ENCODE measurements around the gene YBEY.

The YBEY gene

DNA sequence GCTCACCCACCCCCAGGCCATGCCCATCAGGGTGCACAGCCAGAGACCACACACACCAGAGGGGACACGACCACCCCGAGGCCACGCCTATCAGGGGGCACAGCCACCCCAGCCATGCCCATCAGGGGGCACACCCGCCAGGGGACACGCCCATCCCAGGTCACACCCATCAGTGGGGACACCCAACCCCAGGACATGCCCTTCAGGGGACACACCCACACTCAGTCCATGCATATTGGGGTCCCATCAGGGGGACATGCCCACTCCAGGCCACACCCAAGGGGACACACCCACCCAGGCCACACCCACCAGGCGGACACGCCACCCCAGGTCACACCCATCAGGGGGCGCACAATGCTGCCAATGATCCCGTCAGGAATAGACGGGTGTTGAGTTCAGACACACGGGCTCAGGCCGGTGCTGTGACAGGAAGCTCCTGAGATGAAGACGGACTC, 21.4 kb upstream of the YBEY start:
- no peak for DNase-seq (ENCODE audit: low read depth)

DNA sequence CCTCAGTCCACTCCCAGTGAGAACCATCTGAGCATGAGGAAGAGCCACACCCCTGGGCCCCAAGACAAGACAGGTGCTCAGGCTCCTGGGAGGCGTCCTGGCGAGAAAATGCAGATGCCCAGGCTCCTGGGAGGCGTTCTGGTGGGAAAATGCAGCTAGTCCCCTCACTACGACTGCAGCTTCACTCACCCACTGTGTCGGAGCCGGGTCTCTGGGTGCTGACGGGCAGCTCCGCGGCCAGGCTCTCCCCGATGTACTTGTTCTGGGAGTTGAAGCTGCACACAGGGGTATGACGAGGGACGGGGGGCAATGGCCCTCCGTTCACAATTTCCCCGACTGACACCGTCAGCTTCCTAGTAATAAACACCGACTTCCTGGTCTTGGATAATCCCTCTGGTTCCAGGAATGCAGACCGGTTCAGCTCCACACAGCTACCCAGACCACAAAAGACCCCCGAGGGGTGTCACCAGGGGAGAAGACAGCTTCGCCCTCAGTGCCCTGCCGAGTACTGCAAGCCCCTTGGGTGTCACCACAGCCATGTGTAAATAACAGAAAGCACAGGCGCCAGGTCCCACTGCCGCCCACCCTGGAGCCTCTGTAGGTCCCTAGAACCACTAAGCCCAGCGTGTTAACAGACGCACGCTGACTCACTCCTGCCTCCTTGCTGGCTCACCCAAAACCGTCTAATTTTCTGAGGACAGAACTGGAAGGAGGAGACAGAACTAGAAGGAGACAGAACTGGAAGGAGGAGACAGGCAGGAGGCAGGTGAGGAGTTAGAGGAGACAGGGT, 20.2 kb upstream of the YBEY start:
- DNase-seq (ENCODE audit: low read depth), result no peak

DNA sequence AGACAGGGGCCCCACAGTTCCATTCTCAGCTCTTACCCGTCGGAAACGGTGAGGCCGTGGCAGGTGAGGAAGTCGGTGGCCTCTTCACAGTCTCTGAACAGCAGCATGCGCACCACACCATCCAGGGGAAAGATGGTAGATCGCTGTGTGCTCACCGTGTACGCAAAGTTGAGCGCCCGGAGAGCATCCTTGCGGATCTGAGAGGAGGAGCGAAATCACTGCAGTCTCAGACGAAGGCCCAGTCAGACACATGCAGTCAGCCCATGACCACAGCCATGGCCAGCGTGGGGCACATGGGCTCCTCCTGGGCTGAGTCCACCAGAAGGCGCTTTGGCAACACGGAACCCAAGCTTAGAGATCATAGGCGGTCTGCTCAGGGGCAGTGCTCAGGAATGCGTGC, 19.2 kb upstream of the YBEY start:
- DNase-seq (ENCODE audit: low read depth), result no peak

DNA sequence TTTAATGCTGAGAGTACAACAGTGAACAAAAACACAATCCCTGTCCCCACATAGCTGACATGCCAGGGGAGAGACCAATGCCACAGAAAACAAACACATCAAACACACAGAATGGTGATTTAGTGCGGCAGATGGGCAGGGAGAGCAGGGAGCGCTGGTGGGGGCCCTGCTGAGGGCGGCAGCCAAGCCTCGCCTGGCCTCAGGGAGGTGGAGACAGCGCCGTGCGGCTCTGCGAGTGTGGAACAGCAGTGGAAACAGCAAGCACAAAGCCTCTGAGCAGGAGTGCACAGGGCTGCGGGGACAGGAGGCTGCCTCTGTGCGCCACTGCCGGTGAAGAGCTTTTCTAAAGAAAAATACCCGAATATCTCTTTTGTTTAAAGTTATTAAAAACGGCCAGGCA, 17.8 kb upstream of the YBEY start:
- no peak for DNase-seq (ENCODE audit: low read depth)

DNA sequence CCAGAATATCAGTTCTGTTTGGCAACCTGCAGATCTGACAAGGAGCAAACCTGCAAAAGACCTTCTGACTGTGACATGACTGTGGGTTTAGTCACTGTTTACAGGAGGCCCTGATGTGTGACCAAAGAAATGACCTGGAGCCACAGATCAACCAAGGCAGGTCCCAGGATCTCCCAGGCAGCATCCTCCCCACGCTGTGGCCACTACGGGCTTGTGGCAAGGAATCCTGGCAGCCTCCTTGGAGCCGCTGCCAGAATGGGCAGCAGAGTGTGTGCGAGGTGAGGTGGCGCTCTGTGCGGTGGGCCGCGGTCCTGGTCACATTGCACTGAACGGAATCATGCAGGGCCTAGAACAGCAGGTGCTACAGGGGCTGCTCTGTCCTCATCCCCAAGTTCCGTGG, 16.7 kb upstream of the YBEY start:
- DNase-seq (ENCODE audit: low read depth), result no peak

DNA sequence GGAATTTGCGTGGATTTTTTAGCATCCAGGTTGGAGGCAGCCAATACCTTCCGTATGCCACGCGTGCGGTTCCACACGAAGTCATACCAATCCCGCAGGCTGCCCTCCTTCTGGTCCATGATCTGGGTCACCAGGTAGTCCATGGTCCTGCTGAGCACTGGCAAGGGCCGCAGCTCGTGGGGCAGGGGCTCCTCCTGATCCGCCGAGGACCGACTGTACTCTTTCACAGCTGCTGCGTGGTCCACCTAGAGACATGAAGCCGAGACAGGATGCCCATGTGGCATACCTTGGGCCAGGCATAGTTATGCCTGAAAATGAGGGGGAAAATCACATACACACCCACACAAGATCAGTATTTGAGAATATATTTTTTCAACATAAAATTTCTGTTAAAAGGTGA, 12.8 kb upstream of the YBEY start:
- DNase-seq (ENCODE audit: low read depth), result no peak

DNA sequence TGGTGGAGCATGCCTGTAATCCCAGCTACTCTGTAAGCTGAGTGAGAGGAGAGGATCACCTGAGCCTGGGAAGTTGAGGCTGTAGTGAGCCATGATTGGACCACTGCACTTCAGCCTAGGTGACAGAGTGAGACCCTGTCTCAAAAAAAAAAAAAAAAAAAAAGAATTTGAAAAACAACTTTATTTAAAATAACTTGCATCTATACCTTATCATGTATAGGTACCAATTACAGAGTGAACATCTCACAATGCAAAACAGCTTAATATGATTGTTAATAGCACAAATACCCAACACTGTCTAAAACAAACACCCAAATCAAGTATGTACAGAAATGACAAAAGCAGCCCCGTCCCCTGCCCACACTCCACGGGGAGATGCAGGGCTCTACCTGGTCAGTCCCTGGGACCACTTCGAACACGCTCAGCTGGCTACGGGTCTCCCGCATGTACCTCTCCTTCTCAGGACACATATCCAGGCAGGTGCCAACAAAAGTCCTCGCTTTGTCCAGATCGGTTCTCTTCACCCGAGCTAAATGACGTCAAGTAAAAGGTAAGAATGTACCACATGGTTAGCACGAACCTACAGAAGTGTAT, 11.2 kb upstream of the YBEY start:
- DNase-seq (ENCODE audit: low read depth), result no peak

DNA sequence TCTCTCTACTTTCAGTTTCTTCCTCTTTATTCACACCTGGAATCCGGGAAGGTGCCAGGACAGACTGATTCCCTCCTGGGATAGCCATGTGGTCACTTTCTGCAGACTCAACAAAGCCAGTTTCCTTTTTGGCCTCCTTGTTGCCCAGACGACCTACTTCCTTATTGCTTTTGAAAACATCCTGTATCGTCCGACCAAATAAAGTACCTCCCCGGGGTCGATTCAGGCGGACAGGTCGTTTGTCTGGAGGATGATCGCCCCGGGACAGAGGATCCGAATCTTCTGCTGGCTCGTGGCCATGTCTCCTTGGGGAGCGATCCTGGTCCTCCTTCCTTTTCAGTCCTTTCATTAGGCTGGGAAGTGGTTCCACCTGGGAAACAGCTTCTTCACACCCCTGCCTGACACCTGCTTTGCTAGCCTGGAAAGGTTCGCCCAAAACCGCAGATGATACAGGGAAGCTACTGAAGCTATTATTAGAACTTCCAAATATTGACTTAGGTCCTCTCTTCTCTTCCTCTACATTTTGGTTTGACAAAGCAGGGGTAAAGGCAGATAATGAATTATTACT, 2.0 kb upstream of the YBEY start:
- no peak for DNase-seq (ENCODE audit: low read depth)

DNA sequence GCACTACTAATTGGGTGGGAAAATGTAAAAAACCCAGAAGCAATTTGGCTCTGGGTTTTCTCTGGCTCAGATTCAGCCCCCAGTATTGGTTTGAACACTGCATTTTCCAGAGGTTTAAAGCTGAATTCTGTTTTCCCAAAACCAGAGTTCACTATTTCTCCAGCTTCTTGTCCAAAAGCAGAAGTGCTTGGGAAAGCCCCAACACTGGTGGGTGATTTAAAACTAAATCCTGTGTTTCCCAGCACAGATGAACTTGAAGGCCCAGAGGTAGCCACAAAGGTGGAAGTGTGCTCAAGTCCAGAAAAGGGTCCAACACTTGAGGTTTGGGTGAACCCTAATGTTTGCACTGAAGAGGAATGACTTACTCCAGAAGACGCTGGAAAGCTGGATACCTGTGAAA, 1.4 kb upstream of the YBEY start:
- no peak for DNase-seq (ENCODE audit: low read depth)

DNA sequence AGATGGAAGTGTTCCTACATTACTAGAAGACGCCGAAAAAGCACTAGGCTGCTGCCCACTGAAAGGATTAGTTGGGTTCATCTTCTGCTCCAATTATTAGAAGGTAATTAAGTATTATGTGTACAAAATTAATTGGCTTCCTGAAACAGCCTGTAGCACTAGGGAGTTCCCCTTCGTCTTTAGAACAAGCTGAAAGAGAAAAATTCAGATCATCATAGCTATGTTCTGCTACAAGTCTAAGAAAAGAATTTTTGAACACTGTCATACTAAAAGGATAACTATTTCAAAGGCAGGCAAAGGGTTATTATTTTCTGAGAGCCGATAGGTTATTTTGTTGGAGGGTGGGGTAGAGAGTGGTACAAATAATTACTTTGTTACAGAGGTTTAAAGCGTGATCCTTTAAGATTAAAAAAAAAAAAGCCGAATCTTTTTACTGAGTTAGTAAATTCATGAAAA, 908 bp upstream of the YBEY start, which contains the start of gene MCM3AP:
MCM3AP (minus strand) TSS at position 406 of the 456 bp plus-strand sequence; CDS start at position 81, 325 bp downstream.
- no peak for DNase-seq (ENCODE audit: low read depth)

DNA sequence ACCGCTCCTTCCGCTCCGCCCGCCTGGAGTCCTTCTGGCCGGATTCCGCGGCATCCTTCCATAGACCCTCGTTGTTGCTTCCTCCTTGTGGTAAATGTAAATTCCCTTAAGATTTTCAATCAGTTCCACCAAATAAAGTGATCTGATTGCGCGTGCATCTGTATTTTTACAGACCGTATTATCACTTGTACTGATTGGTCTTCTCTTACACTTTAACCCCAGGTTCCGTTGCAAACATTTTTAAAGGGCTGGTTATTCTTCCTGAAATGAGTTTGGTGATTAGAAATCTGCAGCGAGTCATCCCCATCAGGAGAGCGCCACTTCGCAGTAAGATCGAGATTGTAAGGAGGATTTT, 483 bp downstream of the YBEY start:
- no peak for DNase-seq (ENCODE audit: low read depth)

DNA sequence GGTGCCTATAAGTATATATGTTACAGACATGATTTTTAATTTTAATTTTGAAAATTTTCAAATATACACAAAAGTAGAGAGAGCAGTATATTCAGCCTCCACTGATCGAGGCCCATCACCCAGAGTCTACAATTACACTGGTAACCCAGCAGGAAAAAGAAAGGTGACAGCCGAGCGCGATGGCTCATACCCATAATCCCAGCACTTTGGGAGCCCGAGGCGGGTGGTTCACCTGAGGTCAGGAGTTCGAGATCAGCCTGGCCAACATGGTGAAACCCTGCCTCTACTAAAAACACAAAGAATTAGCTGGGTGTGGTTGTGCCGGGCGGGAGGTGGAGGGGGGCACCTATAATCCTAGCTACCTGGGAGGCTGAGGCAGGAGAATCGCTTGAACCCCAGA, 1.4 kb downstream of the YBEY start:
- DNase-seq (ENCODE audit: low read depth), result no peak

DNA sequence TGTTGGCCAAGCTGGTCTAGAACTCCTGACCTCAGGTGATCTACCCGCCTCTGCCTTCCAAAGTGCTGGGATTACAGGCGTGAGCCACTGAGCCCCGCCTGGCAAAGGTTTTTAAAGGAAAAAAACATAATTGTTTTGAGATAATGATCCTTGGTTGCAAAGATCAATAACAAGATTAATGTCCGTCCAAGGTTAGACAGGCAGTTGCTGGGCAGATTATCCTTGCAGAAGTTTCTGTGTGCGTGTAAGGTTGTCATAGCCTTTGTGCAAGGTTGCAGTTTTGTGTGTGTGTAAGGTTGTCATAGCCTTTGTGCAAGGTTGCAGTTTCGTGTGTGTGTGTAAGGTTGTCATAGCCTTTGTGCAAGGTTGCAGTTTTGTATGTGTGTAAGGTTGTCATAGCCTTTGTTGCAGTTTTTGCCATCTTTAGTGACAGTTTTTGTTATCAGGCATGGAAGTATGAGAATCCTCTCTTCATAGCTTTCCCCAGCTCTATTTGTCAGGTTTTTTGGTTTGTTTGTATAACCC, 3.6 kb downstream of the YBEY start:
- no peak for DNase-seq (ENCODE audit: low read depth)

DNA sequence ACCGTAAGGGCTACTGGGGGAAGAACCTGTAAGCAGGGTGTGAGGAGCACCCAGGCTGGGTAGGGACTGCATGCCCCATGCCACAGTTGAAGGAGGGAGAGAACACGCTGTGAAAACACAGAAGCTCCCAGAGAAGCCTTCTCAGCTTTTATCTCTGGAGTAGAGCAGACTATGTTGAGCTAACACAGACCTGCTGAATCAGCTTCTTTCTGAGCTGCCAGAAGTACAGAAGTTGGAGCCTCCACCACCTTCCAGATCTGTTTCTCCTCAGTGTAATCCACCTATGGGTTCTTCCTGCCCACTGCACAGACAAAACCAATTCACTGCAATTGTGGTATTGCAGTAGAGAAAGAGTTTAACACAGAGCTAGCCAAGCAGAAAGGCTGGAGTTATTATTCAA, 5.4 kb downstream of the YBEY start:
- no peak for DNase-seq (ENCODE audit: low read depth)

DNA sequence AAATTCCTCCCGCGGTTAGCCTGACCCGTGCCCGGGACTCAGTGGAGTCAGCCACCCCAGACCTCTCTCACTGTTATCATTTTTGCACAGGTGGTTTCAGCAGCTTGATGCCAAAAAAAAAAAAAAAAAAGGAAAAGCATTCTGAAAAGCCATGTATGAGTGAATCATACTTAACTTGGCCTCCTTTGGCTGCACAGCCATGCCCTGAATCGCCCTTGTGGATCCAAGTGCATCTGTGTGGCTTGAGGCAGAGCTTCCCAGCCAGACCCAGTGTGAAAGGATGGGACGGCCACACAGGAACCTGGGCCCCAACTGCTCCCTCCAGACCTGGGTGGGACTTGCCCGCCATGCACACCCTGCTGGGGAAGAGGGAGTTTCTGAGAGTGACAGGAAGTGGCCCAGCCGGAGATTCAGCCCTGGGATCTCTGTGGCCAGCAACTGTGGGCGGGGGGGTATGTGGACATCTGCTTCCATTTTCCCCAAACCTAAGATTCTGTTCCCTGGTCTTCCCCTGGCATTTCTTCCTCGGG, 8.6 kb downstream of the YBEY start:
- no peak for DNase-seq (ENCODE audit: low read depth)

DNA sequence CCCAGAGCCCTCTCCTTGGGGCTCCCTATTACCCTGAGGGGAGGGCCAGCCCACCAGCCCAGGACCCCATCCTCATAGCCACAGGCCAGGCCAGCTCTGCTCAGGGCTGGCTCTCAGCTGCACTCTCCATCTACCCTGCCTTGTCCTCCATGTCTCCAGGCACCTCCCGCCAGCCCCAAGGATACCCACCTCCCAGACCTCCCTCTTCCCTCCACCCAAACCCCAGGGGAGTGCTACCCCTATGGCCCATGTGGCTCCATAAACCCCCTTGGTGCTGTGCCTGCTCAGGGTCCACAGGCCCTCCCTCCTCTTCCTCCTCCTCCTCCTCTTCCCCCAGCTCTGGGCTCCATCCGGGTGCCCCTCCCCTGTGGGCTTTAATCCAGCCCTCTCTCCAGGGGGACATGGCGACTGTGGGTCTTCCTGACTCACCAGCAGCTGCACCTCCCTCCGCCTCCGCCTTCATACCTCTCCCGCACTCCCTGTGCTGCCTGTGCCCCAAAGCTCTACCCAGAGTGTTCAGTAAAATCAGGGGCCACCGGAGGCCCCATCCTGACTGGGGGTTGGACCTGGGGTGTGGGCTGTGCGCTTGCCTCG, 9.1 kb downstream of the YBEY start:
- no peak for DNase-seq (ENCODE audit: low read depth)

DNA sequence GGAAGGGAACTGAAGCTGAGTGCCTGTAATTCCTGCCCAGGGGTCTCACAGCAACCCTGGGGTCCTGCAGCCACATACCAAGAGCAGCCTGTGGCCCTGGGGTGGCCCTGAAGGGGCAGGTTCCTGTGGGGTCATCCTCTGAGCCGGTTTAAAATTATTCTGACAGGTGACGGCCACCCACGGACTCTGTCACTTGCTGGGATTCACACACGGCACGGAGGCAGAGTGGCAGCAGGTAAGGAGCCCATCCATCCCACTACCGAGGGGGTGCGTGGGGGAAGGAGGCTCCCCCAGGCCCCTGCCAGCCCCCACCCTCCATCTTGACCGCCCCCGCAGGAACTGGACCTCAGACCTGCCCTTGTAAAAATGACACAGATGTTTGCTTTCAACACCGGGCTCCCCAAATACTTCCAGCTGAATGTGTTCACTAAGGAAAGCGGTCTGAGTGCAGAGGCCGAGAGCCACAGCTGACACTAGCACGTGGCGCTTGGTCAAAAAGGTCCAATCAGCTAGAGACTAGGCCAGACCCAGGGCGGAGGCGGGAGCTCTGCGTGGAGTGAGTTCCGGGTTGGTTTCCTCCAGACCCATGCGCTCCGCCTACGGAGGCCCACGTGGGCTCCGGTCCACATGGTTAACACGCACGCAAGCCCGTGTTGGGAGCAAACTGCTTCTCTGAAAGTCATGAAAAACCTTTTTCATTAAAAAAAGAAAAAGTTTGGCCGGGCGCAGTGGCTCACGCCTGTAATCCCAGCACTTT, 10.0 kb downstream of the YBEY start:
- no peak for DNase-seq (ENCODE audit: low read depth)

DNA sequence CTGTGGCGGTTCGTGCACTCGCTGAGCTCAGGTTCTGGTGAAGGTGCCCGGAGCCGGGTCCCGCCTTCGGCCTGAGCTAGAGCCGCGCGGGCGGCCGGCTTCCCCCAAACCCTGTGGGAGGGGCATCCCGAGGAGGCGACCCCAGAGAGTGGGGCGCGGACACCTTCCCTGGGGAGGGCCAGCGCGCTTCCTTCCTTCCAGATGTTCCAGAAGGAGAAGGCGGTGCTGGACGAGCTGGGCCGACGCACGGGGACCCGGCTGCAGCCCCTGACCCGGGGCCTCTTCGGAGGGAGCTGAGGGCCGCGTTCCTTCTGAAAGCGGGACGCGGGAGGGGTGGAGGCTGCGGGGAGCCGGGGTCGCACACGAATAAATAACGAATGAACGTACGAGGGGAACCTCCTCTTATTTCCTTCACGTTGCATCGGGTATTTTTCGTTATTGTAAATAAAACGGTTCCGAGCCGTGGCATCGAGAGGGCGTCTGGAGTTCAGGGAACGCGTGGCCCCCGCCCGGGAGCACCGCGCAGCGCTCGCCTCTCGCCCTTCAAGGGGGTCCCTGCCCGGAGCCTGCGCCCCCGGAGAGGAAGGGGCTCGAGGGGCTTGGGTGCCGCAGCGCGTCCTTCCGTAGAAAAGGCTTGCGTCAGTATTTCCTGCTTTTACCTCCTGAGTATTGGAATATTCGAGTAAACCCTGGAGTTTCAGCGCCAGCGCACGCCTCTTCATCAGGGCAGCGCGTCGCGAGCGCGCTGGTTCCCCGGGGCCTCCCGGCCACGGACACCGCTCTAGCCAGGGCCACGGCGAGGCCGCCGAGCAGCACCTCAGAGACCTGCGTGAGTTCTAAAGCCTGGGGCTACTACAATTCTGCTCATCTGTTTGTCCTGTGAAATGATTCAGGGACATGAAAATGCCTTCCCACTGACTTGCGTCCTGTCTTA, 11.5 kb downstream of the YBEY start:
- DNase-seq (ENCODE audit: low read depth), result no peak

DNA sequence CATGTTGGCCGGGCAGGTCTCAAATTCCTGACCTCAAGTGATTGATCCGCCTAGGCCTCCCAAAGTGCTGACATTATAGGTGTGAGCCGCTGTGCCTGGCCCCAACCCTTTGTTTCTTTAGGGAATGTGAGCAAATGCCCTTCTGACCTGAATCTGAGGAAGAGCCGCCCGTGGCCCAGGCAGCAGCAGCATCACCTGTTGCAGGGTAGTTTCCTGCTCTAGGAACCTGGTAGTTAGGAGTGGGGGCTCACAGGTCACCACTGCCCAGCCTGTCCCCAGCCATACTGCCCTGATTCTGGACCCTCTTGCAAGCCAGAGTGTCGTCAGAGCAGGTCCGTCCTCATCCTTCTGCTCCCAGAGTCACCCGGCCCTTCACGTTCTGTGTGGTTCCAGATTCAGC, 13.0 kb downstream of the YBEY start:
- no peak for DNase-seq (ENCODE audit: low read depth)

DNA sequence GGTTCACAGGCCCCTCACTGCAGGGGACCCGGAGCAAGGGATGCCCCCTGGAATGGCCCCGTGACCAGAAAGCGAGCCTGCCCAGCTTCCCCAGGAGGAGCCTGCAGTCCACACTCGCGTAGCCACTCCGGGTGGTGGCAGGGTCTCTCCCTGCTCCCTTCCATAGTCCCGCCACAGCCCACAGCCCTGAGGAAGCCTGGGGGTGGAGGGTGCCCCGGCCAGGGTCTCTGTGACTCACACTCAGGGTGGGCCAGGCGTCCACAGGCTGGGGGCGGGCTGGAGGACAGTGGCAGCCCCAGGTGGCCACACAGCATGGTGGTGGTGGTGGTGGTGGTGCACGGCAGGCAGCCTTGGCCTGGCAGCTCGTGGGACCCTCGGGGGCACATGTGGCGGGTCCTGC, 15.6 kb downstream of the YBEY start:
- no peak for DNase-seq (ENCODE audit: low read depth)

DNA sequence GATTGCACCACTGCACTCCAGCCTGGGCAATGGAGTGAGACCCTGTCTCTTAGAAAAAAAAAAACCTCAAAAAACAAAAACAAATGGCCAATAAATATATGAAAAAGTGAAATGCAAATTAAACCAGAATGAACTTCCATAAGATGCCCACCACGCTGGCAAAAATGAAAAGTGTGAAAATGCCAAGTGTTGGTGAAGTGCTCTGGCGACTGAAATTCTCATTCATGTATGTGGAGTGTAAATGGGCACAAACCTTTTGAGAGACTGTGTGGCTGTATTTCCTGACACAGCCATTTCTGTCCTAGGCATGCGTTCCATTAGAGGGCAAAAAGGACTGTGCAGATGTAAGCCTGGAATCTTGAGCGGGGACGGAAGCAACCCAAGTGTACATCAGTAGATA, 18.3 kb downstream of the YBEY start:
- DNase-seq (ENCODE audit: low read depth), result no peak

All from stimulated activated CD8-positive, alpha-beta memory T cell treated with anti-CD3 and anti-CD28 coated beads, Interleukin-15, amount 100 ng/mL, for 1 hour (primary cell).